ENCODE results near the gene NPY4R2.
"Not testable (repeated sequence)": the region's sequence is repeated elsewhere in the genome, so short reads cannot be mapped to it uniquely, and the experiment has no call there.

GRCh38 chr10:47964280-47965063 is 46.0 kb downstream of the NPY4R2 start:
- TF ChIP-seq SP1 (IDR thresholded peaks at IDR 0.05); BHLHE40 (IDR thresholded peaks at IDR 0.05; ENCODE audit: borderline replicate concordance); L3MBTL2 (conservative IDR thresholded peaks at IDR 0.05); ELF4 (IDR thresholded peaks at IDR 0.05); ZNF384 (IDR thresholded peaks at IDR 0.05); CTBP1 (IDR thresholded peaks at IDR 0.05; ENCODE audit: borderline replicate concordance); FOXA1 (IDR thresholded peaks at IDR 0.05); PKNOX1 (IDR thresholded peaks at IDR 0.05); HDGF (IDR thresholded peaks at IDR 0.05; ENCODE audit: borderline replicate concordance); SUZ12 (IDR thresholded peaks at IDR 0.05): not testable (repeated sequence)

Data from HEK293T (cell line).